IPS-NIHi11 (cell line): Measurements from ENCODE around the gene BCAS2.

Experiments
- DNase-seq: peaks from one replicate; pipeline ENCODE4 v3.0.0; 2012; ENCODE audit warnings: mixed read lengths, low spot score

Gene BCAS2

GRCh38 chr1:114558544-114558943 is 22.9 kb downstream of the BCAS2 start:
- DNase-seq: peak; percentile 37

- no peak for DNase-seq
Observed at GRCh38 chr1:114554577-114554976, 26.8 kb downstream of the BCAS2 start.

GRCh38 chr1:114552106-114552639 is 29.2 kb downstream of the BCAS2 start:
- no peak for DNase-seq

- DNase-seq: no peak
Observed at GRCh38 chr1:114551400-114551799, 30.0 kb downstream of the BCAS2 start.

- no peak for DNase-seq
Observed at GRCh38 chr1:114550336-114550735, 31.1 kb downstream of the BCAS2 start.

GRCh38 chr1:114549137-114549536 is 32.3 kb downstream of the BCAS2 start:
- no peak for DNase-seq

GRCh38 chr1:114547076-114547475 is 34.3 kb downstream of the BCAS2 start:
- DNase-seq: no peak

GRCh38 chr1:114545796-114546195 is 35.6 kb downstream of the BCAS2 start:
- no peak for DNase-seq

- DNase-seq: no peak
Observed at GRCh38 chr1:114545315-114545714, 36.1 kb downstream of the BCAS2 start.

- DNase-seq: no peak
Observed at GRCh38 chr1:114540821-114541220, 40.6 kb downstream of the BCAS2 start.

- no peak for DNase-seq
Observed at GRCh38 chr1:114540272-114540671, 41.1 kb downstream of the BCAS2 start.

GRCh38 chr1:114536043-114536442 is 45.4 kb downstream of the BCAS2 start:
- DNase-seq: no peak

- no peak for DNase-seq
Observed at GRCh38 chr1:114535401-114535800, 46.0 kb downstream of the BCAS2 start.

GRCh38 chr1:114531094-114531493 is 50.3 kb downstream of the BCAS2 start:
- no peak for DNase-seq

GRCh38 chr1:114530224-114530623 is 51.2 kb downstream of the BCAS2 start:
- no peak for DNase-seq

- DNase-seq: peak; percentile 33
Observed at GRCh38 chr1:114524944-114525343, 56.5 kb downstream of the BCAS2 start.

GRCh38 chr1:114522264-114522575 is 59.2 kb downstream of the BCAS2 start:
- DNase-seq: no peak

GRCh38 chr1:114521396-114522263 is 59.8 kb downstream of the BCAS2 start:
- DNase-seq: no peak
